HG02981 (cell line): ENCODE measurements around the gene NEUROG1.
"Not testable (repeated sequence)": the region's sequence is repeated elsewhere in the genome, so short reads cannot be mapped to it uniquely, and the experiment has no call there.

Experiments
- ATAC-seq: cut with Tn5 transposase; IDR thresholded peaks from one replicate; pipeline ENCODE4 v1.9.1; 2021; ENCODE audit warnings: mild to moderate bottlenecking, moderate library complexity; ENCODE audit not compliant: unreplicated experiment

Gene NEUROG1

GRCh38 chr5:135538261-135538660, 2.5 kb upstream of the NEUROG1 start:
- no peak for ATAC-seq

GRCh38 chr5:135537745-135538144, 2.0 kb upstream of the NEUROG1 start:
- no peak for ATAC-seq

GRCh38 chr5:135537271-135537670, 1.5 kb upstream of the NEUROG1 start:
- no peak for ATAC-seq

DNA sequence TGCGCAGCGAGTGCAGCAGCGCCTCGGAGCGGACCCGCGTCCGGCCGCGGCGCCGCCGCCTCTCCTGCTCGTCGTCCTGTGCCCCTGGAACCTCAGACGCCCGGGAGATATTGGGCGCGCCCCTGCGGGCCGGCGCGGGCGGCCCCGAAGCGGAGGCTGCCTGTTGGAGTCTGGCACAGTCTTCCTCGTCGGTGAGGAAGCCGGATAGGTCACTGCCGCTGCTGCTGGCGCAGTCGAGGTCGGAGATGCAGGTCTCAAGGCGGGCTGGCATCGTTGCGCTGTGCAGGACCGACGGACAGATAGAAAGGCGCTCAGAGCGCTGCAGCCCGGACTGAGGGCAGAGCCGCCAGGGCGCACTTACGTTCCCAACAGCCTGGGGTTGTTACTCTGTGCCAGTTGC, 344 bp downstream of the NEUROG1 start:
- no peak for ATAC-seq

DNA sequence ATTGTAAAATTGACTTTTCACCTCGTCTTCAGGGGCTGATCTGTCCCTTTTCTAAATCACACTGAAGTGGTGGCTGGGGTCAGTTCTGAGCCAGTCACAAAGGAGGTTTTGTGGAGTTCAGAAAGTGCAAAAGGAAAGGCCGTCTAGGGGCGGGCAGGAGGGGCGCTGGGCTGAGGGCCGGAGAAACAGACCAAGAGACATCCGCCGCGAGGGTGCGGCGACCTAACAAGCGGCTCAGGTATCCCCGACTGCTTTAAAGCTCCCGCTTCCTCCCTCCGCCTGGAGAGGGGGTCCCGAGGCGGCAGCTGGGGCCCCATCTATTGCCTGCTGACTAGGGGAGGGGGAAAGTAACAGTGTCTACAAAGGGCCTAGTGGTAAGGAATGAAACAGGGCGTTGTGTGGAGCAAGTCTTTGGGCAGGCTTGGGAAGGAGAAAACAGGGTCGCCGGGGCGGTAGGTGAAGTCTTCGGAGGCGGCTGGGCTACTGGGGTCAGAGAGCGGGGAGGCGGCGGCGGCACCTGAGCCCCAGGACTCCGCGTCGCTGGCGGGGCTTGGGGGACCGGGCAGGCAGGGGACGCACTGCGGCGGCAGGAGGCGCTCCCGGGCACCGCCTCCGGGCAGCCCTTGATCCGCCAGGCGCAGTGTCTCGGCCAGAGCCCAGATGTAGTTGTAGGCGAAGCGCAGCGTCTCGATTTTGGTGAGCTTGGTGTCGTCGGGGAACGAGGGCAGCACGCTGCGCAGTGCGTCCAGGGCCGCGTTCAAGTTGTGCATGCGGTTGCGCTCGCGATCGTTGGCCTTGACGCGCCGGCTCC, 950 bp downstream of the NEUROG1 start:
- no peak for ATAC-seq

GRCh38 chr5:135533794-135534193, 2.0 kb downstream of the NEUROG1 start:
- ATAC-seq: no peak

- ATAC-seq: no peak
Measured at GRCh38 chr5:135533334-135533733, 2.4 kb downstream of the NEUROG1 start.

DNA sequence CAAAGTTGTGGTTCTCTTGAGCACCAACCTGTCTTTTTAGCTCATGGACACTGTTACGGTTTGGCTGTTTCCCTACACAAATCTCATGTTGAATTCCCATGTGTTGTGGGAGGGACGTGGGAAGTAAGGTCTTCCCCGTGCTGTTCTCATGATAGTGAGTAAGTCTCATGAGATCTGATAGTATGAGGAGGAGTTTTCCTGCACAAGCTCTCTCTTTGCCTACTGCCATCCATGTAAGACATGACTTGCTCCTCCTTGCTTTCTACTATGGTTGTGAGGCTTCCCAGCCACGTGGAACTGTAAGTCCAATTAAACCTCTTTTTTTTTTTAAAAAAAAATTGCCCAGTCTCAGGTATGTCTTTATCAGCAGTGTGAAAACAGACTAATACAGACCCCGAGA, 6.2 kb downstream of the NEUROG1 start:
- ATAC-seq: not testable (repeated sequence)

DNA sequence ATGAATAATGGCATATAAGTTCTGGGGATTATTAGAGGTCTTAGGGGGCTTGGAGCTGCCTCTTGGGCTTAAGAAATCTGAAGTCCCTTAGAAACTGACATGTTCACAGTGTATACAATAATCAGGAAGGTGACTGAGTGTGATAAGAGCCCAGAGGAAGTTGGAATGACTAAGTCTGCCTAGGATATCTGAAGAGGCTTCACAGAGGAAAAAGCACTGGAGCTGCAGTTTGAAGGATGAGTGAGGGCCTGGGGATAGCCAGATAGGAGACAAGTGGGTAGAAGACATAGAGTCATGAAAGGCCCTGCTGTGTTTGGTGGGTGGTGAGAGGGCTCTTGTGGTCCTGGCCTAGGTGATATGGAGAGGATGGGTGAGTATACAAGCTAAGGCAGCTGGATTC, 8.8 kb downstream of the NEUROG1 start:
- no peak for ATAC-seq

- ATAC-seq: no peak
Measured at GRCh38 chr5:135521964-135522363, 13.8 kb downstream of the NEUROG1 start.

GRCh38 chr5:135517631-135518030, 18.1 kb downstream of the NEUROG1 start:
- no peak for ATAC-seq

- ATAC-seq: no peak
Measured at GRCh38 chr5:135514116-135514515, 21.6 kb downstream of the NEUROG1 start.

- no peak for ATAC-seq
Measured at GRCh38 chr5:135511761-135512575, 23.8 kb downstream of the NEUROG1 start.

GRCh38 chr5:135509995-135510394, 25.8 kb downstream of the NEUROG1 start:
- no peak for ATAC-seq

GRCh38 chr5:135508496-135509005, 27.2 kb downstream of the NEUROG1 start:
- ATAC-seq: no peak

DNA sequence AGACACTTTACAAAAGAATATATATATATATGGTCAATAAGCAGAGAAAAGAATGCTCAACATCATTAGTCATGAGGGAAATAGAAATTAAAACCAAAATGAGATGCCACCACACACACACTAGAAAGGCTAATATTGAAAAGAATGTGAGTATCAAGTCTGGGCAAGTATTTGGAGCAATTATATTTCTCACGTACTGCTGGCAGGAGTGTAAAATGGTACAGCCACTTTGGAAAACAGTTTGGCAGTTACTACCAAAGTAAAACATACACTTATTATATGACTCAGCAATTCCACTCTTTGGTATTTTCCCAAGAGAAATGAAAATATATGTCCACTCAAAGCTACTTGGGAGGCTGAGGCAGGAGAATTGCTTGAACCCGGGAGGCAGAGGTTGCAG, 29.8 kb downstream of the NEUROG1 start:
- no peak for ATAC-seq

- no peak for ATAC-seq
Measured at GRCh38 chr5:135504376-135504775, 31.4 kb downstream of the NEUROG1 start.

GRCh38 chr5:135503871-135504270, 31.9 kb downstream of the NEUROG1 start:
- ATAC-seq: no peak

- ATAC-seq: no peak
Measured at GRCh38 chr5:135502836-135503520, 32.8 kb downstream of the NEUROG1 start.

DNA sequence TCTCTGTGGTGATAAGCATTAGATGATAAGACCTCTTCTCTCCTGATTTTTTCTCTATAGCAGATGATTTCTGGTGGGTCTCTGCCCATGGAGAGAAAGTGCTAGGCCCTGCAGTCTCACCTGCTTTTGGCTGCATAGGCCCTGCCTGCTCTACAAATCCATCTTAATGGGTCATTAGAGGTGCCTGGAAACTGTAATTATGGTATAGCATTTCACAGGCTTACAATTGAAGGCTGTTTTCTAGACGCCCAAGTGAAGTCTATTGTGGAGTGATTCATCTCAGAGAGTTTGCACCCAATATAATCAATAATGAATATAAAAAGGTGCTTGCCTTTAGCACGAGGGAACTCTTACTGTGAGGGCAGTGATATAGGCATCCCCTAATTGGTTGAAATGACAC, 33.8 kb downstream of the NEUROG1 start:
- ATAC-seq: no peak

GRCh38 chr5:135498637-135498995, 37.1 kb downstream of the NEUROG1 start:
- no peak for ATAC-seq
